Measurements from ENCODE around the gene AGER.

GRCh38 chr6:32195902-32196681, 12.0 kb upstream of the AGER start:
- TF ChIP-seq, protein P1, sequence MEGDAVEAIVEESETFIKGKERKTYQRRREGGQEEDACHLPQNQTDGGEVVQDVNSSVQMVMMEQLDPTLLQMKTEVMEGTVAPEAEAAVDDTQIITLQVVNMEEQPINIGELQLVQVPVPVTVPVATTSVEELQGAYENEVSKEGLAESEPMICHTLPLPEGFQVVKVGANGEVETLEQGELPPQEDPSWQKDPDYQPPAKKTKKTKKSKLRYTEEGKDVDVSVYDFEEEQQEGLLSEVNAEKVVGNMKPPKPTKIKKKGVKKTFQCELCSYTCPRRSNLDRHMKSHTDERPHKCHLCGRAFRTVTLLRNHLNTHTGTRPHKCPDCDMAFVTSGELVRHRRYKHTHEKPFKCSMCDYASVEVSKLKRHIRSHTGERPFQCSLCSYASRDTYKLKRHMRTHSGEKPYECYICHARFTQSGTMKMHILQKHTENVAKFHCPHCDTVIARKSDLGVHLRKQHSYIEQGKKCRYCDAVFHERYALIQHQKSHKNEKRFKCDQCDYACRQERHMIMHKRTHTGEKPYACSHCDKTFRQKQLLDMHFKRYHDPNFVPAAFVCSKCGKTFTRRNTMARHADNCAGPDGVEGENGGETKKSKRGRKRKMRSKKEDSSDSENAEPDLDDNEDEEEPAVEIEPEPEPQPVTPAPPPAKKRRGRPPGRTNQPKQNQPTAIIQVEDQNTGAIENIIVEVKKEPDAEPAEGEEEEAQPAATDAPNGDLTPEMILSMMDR (conservative IDR thresholded peaks at IDR 0.05 in 1 of 2, IDR thresholded peaks at IDR 0.05 in 1 of 2; ENCODE audit: low read depth in 1 of 2, low read length in 2 of 2): no peak
- TF ChIP-seq EZH2 (IDR thresholded peaks at IDR 0.05; ENCODE audit: low read length, missing control alignments): no peak
